GM21576 (cell line): Measurements from ENCODE around the gene CBL.
A peak's percentile ranks its signal among the peaks of the same experiment; 100 is the strongest.

Experiments used
- ATAC-seq: cut with Tn5 transposase; IDR thresholded peaks from one replicate; pipeline ENCODE4 v1.9.1; 2021; ENCODE audit warnings: mild to moderate bottlenecking, moderate library complexity; ENCODE audit not compliant: unreplicated experiment

CBL gene

DNA sequence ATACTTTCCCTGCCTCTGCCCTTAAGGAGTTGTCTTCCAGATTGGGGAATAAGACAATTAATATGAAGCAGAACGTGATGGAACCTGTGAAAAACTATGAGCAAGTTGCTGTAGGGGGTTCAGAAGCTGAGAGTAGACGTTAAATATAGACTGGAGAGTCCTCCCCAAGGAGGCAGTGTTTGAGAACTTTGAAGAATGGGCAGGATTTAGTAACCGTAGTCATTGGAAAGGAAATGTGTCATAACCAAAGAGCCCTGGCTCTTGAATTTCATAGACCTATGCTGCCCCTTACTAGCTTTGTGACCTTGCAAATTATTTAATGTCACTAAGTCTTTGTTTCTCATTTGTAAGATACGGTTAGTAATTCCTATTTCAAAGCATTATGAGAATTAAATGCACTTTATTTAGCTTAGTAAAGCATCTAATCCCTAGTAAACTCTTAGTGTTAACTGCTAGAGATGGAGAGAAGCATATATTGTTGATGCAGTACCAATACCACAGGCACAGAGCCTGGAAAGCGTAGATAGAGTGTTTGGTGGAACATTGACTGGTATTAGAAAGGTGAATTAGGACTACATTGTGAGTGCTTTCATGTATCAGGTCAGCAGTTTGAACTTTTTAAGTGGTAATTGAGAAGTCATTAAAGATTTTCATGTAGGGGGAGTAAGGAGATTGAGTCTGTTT, 56.7 kb downstream of the CBL start:
- ATAC-seq = peak; percentile 44

DNA sequence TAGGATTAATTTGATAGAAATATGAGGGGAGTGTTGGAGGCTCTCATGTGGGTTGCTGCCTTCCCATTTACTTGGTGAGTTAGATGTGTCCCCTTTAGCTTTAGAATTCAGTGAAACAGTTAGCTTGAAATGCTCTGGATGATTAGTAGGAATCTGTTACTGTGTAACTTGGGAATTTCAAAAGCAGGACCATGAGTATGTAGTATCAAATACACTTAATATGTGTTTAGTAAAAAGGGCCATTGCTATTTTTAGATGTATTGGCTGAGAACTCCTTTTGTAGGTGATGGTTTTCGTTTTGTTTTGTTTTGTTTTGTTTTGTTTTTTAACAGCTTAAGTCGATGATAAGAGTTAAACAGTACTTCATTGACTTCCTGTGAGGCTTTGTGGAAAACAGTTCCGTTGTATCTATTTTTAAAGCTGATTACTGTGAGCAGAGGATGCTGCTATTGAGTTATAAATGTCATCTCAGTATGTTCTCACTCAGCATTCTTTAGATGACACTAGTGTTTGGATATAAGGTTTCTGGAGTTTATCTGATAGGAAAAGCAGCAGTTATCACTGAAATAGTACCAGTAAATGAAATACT, 57.3 kb downstream of the CBL start:
- ATAC-seq = no peak

DNA sequence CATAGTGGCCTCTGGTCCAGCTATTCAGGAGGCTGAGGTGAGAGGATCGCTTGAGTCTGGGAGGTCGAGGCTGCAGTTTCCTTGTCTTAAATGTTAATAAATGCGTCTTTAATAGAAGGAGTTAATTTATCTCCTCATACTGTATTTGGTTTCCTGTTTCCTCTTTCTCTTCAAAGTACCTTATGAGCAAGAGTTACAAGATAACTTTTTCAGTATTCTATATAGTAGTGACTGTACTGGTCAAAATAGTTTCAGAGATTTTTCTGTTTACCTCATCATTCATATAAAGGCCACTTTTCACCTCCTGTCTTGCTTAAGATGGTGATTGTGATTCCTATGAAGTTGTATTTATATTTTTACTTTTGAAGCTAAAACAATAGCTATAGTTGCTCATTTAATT, 59.9 kb downstream of the CBL start:
- no peak for ATAC-seq

DNA sequence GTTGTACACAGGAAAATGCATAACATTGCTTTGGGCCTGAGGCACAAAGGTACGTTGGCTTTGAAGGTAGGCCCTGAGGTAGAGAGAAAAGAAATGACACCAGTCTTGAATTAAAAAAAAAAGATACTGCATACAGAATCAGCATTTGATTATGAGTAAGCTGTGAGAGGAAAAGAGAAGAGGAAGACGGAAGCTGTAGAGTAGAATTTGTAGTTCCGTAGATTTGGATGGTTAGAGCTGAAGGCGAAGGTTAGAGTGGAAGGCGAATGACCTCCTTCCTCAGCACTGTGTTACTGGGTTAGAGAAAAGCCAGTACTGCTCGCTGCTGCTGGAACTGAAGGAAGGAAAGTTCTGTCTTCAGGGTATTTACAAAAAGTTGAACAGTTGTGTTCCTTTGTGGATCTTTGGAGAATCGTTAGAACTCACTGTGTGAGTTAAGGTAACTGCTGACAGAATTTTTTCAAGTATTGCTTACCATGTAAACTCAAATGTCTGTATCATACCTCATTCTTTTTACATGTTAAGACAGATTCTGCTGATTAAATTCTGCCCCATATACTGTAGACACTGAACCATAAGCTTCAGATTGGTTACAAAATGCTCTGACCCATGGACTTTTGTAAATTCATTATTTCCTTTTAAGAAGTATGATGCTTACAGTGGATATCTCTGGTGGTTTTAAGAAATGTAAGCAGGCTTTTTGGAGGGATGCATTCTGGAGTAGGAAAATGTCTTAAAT, 60.5 kb downstream of the CBL start:
- no peak for ATAC-seq

DNA sequence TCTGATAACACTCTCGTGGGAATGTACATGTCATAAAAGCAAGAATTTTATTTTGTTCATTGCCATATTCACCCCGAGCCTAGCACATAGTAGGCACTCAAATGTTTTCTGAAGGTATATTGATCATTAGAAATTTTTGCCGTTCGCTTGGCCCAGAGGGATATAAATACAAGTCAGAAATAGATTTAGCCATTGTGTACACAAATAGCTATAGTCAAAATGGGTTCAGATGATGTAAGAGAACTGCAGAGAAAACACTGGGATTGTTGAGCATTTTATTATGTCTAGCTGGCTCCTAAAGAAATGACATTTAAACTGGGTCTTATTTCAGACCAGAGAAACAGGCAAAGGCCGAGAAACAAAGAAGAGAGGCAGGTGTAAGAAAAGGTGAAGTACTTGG, 61.5 kb downstream of the CBL start:
- ATAC-seq = no peak

DNA sequence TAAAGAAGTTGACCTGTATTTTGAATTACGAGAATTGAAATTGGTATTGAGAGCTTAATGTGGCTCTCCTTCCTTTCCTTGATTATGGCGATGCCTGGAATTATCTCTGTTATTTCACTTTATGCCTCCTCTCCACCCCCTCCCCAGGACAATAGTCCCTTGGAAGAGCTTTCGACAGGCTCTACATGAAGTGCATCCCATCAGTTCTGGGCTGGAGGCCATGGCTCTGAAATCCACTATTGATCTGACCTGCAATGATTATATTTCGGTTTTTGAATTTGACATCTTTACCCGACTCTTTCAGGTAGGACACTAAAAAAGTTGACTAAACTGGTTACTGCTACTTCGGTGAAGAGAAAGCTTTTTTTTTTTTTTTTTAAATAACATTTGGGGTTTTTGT, 67.6 kb downstream of the CBL start:
- no peak for ATAC-seq

DNA sequence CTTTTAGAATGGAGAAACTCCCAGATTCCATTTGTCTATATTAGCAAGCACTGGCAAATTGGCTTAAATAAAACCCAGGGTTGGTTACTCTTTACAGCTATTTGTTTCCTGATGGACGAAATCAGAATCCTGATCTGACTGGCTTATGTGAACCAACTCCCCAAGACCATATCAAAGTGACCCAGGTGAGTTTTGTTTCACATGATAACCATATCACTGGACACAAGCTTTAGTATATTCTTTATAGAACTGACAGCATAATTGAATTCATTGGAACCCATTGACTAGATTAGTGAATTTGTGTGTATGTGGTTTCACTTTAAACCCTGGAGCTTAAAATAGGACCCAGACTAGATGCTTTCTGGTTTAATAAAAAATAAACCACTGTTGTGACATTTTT, 71.5 kb downstream of the CBL start:
- ATAC-seq = no peak

DNA sequence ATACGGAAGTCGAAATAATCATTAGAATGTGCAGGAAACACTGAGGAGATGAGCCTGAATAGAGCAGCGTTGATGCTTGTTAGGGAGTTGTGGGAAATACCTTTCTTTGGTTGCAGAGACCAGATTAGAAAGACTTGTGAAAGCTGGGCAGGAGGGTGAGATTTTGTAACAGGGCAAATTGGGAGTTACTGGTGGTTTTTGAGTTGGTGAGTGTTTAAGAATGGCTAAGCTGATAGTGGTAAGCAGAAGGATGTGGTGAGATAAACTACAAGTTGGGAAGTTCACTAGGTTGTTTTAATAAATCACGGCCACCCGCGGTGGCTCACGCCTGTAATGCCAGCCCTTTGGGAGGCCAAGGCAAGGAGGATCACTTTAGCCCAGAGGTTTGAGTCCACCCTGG, 76.4 kb downstream of the CBL start:
- ATAC-seq = no peak

DNA sequence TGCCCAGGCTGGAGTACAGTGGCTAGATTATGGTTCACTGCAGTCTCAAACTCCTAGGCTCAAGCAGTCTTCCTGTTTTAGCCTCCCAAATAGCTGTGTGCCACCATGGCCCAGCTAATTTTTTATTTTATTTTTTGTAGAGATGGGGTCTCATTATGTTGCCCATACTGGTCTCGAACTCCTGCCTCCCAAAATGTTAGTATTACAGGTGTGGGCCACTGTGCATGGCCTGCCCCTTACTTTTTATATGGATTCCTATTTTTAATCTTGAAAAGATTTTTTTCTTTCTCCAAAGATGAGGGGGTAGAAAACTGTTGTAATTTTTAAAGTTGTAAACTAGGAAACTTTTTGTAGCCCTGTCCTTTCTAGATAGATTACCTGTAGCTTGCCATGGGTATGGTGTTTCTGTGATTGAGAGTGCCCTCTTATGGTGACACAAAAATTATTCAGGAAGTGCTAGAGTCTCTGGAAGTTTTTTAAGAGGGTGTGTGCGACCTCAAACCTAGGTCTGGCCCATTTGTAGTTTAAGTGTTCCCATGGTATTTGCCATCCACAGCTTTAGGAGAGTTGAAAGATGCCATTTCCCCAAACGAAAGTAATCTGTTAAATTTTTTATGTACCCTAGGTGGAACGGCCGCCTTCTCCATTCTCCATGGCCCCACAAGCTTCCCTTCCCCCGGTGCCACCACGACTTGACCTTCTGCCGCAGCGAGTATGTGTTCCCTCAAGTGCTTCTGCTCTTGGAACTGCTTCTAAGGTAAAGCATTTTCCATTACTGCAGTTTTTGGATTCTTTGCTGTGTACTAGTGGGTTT, 78.4 kb downstream of the CBL start:
- ATAC-seq = no peak

DNA sequence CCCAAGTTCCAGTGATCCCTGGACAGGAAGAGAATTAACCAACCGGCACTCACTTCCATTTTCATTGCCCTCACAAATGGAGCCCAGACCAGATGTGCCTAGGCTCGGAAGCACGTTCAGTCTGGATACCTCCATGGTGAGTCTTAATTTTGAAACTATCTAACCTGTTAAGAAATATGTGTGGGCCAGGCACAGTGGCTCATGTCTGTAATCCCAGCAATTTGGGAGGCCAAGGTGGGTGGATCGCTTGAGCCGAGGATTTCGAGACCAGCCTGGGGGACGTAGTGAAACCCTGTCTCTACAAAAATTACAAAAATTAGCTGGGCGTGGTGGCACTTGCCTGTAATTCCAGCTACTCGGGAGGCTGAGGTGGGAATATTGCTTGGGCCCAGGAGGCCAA, 79.3 kb downstream of the CBL start:
- no peak for ATAC-seq

DNA sequence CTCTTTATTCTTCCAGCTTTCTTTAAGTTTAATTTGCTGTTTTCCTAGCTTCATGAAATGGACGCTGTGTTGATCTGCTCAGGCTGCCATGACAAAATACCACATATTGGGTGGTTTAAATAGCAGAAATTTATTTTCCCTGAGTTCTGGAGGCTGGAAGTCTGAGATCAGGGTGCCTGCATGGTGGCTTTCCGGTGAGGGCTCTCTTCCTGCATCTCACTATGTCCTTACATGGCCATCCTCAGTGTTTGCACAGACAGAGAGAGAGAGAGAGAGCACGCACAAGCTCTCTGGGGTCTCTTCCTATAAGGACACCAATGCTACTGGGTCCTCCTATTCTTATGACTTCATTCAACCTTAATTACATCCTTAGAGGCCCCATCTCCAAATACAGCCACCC, 82.1 kb downstream of the CBL start:
- no peak for ATAC-seq

DNA sequence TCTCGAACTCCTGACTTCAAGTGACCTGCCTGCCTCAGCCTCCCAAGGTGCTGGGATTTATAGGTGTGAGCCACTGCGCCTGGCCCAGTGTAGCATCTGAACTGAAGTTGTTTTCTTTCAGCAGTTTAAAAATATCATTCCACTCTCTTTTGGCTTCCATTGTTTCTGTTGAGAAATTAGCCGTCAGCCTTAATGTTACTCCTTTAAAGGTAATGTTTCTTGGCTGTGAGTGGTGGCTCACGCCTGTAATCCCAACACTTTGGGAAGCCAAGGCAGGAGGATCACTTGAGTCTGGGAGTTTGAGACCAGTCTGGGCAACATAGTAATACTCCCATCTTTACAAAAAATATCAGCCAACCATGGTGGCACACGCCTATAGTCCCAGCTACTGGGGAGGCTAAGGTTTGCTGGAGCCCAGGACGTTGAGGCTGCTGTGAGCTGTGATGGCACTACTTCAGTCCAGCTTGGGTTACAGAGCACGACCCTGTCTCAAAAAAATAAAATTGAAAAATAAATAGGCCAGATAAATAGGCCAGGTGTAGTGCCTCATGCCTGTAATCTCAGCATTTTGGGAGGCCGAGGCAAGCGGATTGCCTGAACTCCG, 84.9 kb downstream of the CBL start:
- ATAC-seq = no peak

DNA sequence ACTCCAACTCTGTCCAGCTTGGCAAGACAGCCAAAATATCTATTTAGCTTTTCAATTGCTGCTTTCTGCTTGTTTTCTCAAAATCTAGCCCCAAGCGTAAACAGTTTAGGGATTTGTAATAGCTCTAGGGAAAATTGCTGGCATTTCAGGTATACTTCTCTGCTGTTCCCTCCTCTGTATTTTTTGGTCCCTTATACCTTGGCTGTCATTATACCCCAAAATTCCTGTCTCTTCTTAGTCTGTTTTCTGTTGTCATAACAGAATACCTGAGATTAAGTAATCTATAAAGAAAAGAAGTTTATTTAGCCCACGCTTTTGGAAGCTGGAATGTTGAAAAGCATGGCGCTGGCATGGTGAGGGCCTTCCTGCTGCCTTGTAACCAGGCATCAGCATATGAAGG, 87.3 kb downstream of the CBL start:
- ATAC-seq = no peak

DNA sequence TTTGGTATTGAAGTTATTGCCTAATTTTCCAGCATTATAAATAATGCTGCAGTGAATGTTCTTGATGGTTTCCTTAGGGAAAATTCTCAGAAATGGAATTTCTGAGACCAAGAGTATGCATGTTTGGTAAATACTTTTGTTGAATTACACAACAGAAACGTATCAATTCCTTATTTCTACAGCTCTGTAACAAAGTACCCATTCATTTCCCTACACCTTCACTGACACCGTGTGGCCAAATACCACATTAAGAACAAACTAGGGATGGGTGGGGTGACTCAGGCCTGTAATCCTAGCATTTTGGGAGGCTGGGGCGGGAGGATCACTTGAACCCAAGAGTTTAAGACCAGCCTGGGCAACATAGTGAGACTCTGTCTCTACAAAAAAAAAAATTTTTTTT, 89.0 kb downstream of the CBL start:
- no peak for ATAC-seq

DNA sequence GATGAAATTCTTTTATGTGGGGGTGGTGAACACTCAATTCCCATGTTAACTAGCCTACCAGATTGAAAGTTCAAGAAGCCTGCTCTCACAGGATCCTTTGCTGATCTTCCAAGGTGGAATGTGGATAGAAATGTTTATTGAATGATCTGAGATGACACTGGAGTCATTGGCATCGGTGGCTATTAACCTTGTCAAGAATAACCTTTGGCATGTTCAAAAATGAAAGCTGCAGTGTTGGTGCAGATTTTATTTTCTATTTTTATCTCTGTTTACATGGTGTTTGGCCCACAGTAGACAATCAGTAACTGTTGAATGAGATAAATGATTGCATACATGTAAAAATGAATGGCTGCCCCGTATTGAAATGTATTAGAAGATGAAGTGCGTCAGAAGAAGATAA, 91.8 kb downstream of the CBL start:
- ATAC-seq = no peak

DNA sequence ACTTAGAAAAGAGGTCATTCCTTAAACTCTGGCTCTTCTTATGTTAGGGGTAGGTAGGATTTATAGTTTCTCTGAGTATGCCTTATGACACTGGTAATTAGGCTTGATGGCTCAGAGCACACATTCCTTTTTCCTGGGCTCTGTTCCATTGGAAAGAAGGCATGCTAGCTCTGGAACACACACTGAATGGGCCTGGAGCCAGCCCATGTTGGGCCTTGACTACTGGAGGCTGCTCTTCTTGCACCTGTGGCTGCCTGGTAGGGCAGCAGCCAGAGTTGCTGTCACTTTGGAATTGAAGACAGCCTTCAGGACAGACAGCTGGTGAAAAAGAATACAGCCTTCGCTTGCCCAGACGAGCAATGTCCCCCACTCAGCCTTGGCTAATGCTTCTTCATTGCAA, 92.6 kb downstream of the CBL start:
- no peak for ATAC-seq

DNA sequence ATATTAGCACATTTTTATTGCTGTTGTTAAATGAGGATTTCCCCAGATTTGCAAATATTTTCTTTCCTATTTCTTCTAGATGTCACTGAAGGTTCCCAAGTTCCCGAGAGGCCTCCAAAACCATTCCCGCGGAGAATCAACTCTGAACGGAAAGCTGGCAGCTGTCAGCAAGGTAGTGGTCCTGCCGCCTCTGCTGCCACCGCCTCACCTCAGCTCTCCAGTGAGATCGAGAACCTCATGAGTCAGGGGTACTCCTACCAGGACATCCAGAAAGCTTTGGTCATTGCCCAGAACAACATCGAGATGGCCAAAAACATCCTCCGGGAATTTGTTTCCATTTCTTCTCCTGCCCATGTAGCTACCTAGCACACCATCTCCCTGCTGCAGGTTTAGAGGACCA, 93.3 kb downstream of the CBL start:
- ATAC-seq = no peak

DNA sequence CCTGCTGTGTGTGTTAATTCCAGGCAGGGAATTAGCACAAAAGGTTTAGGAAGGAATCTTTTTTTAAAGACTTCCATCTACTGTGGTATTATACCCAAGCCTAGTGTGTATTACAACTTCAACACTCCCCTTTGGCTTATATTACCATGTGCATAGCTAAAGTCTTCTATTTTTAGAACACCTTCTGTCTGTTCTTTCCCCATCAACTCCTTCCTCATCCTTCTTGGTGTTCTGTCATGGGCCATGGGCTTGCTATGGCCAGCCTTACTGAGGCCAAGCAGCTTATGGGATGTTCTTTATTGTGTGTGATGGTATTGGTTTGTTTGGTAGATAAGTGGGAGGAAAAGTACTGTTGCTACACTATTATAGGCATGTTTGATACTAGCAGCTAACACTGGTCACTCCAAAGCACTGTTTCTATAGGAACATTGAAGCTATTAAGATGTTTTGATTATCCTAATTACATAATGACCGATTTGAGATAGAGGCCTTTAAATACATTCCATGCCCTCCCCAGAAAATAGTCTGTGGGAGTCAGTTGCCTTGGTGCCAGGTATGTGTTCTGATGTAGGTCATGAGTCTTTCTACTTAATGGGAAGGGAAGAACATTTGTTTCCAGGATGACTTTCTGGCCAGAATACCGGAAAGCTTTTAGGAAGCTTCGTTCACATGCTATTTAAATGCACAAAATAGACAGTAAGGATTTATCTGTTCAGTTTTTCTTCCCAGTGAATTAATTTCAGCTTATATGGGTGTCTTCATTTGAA, 94.2 kb downstream of the CBL start:
- ATAC-seq = no peak

DNA sequence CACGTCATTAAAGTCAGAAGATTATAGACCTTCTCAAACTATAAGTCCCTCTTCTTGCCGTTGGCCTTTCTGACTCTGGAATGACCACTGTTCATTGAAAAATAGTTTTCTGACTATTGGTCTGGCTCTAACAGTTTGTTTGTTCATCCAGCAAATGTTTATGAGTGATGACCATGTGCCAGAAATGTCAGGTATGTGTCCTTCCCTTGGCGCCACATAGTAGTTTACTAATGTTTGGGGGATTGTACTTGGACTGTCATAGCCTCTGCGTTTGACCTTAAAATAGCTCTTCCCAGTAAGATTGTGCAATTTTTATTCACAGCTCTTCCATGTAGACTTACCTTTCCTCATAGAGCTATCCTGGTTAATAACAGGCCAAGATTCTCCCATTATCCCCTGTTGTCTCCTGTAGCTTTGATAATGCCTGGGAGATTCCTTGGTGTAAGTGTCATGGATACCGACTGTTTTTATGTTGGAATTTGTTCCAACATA, 97.1 kb downstream of the CBL start:
- no peak for ATAC-seq
